ENCODE data around the gene SPSB1. TPM values are rescaled to one million over a fixed set of nuclear protein-coding genes. Genes with fewer than 3 reads are reported as not detected.

SPSB1 gene
- total and polyA plus RNA-seq, 2 experiments from 2014 or later = 4.6 to 5.4 TPM

DNA sequence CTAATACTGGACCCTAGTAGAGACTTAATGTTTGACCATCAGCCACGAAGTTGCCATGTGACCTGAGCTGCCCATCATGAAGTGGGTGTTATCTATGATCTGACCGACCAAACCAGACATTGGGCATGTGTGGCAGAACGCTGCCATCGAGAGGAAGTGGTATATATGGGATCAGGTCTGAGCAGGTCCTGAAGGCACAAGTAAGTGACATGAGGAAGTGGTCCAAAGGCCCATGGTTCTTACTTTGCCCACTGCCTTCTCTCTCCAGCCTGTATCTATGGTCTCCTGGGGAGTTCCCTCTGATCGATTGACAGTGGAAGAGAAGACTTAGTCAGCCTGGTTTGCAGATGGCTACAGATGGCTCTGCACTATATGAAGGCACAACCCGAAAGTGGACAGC, 7.9 kb downstream of the SPSB1 start:
- Histone ChIP-seq H3K27me3 (no peaks in the 10 kb centered on the region), H3K4me1 (ENCODE audit: low read depth) (peaks cover 8% of the 10 kb centered on the region), H3K36me3 (no peaks in the 10 kb centered on the region), H3K9me3 (ENCODE audit: low read depth) (no peaks in the 10 kb centered on the region), H3K4me3 (no peak overlapping the region), H3K27ac (no peak overlapping the region)
- TF ChIP-seq, protein P1, sequence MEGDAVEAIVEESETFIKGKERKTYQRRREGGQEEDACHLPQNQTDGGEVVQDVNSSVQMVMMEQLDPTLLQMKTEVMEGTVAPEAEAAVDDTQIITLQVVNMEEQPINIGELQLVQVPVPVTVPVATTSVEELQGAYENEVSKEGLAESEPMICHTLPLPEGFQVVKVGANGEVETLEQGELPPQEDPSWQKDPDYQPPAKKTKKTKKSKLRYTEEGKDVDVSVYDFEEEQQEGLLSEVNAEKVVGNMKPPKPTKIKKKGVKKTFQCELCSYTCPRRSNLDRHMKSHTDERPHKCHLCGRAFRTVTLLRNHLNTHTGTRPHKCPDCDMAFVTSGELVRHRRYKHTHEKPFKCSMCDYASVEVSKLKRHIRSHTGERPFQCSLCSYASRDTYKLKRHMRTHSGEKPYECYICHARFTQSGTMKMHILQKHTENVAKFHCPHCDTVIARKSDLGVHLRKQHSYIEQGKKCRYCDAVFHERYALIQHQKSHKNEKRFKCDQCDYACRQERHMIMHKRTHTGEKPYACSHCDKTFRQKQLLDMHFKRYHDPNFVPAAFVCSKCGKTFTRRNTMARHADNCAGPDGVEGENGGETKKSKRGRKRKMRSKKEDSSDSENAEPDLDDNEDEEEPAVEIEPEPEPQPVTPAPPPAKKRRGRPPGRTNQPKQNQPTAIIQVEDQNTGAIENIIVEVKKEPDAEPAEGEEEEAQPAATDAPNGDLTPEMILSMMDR (IDR thresholded peaks at IDR 0.05; ENCODE audit: low read depth, low read length) = no peak
- DNase-seq (ENCODE audit: low read depth in 1 of 2, low spot score in 1 of 2) = no peak

DNA sequence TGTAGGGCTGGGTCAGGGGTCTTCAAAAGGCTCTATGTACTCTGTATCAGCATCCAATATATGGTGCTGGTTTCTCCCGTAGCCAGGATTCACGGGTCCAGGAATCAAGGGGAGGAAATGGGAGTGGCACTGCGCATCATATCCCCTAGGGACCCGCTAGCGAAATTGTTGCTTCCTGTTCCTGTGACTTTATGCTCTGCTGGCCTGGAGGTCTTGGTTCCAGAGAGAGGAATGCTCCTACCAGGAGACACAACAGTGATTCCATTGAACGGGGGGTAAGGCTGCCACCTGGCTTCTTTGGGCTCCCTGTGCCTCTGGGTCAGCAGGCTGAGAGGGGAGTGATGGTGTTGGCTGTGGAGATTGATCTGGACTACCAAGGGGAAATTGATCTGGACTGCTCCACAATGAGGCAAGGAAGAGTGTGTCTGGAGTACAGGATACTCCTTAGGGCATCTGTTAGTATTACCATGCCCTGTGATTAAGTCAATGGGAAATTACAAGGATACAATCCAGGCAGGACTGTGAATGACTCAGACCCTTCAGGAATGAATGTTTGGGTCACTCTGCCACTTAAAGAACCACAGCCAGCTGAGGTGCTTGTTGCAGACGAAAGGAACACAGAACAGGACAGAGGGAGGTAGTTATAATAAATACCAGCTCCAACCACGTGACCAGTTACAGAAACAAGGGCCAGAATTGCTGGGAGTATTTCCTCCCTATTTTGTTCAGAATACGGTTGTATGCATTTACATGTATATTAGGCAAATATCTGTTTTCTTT, 10.2 kb downstream of the SPSB1 start:
- H3K36me3 ChIP-seq = no peaks in the 10 kb centered on the region
- H3K27me3 ChIP-seq = no peaks in the 10 kb centered on the region
- TF ChIP-seq, protein P1 (IDR thresholded peaks at IDR 0.05; ENCODE audit: low read depth, low read length) = no peak
- no peaks in the 10 kb centered on the region for H3K9me3 ChIP-seq (ENCODE audit: low read depth)
- peak overlapping the region; percentile 48 for H3K27ac ChIP-seq
- no peak overlapping the region for H3K4me3 ChIP-seq
- DNase-seq (ENCODE audit: low read depth in 1 of 2, low spot score in 1 of 2) = peak in 1 of 2 donors; percentile 85
- peaks cover 8% of the 10 kb centered on the region for H3K4me1 ChIP-seq (ENCODE audit: low read depth)

DNA sequence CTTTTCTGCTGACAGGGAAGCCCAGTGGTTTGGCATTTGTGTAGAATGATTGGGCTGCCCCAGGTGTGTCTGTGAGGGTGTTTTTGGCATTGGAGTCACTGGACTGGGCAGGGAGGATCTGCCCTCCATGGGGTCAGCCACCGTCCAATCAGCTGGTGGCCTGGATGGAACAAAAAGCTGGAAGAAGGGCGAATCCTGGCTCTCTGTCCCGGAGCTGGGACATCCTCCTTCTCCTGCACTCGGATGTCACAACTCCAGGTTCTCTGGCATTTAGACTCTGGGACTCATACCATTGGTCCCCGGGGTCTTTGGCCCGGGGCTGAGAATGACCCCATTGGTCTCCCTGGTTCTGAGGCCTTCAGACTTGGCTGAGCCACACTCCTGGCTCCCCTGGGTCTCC, 11.2 kb downstream of the SPSB1 start:
- no peak overlapping the region for H3K27ac ChIP-seq
- no peaks in the 10 kb centered on the region for H3K9me3 ChIP-seq (ENCODE audit: low read depth)
- no peak for DNase-seq (ENCODE audit: low read depth in 1 of 2, low spot score in 1 of 2)
- TF ChIP-seq, protein P1 (IDR thresholded peaks at IDR 0.05; ENCODE audit: low read depth, low read length) = no peak
- H3K4me1 ChIP-seq (ENCODE audit: low read depth) = peaks cover 8% of the 10 kb centered on the region
- no peaks in the 10 kb centered on the region for H3K36me3 ChIP-seq
- no peaks in the 10 kb centered on the region for H3K27me3 ChIP-seq
- H3K4me3 ChIP-seq = no peak overlapping the region

DNA sequence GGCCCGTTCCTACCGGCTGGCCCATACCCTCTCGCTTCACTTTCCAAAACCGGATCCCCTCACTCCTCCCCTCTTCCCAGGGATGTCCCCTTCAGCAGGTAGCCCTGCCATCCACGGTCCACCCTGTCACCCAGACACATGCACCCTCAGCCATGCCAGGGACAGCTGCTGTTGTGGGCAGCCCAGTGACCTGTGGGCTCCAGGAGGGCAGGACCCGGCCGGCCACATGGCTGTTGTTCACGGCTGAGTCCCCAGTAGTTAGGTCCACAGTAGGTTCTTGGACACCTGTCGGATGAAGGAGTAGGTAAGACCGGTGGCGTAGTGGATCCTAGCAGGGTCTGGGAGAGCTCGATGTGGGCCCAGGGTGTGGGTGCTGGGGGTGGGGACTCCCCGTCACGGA, 12.5 kb downstream of the SPSB1 start:
- TF ChIP-seq, protein P1 (IDR thresholded peaks at IDR 0.05; ENCODE audit: low read depth, low read length) = no peak
- DNase-seq (ENCODE audit: low read depth in 1 of 2, low spot score in 1 of 2) = no peak
- no peak overlapping the region for H3K4me3 ChIP-seq

DNA sequence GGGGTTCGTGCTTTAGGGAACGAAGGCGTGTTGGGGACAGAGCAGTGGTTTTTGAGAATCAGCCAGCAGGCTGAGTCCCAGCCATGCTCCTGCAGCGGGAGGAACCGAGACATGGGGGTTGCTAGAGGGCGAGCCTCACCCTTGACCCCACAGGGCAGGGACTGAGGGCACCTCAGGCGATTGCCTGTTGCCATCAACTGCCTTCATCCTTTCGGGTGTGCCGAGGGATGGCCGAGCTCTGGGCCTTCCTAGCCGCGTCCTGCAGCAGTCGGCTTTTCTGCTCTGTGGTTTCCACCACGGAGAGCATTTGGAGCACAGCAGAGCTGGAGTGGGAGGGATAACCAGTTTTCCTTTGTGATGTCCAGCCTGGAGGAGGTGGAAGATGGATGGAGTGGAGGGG, 13.3 kb downstream of the SPSB1 start:
- no peak for DNase-seq (ENCODE audit: low read depth in 1 of 2, low spot score in 1 of 2)

More for the DNA sequence above, 12.5 kb downstream of the SPSB1 start:
- no peaks in the 10 kb centered on the region for H3K27me3 ChIP-seq
- peaks cover 8% of the 10 kb centered on the region for H3K4me1 ChIP-seq (ENCODE audit: low read depth)
- no peak overlapping the region for H3K27ac ChIP-seq
- no peaks in the 10 kb centered on the region for H3K9me3 ChIP-seq (ENCODE audit: low read depth)
- no peaks in the 10 kb centered on the region for H3K36me3 ChIP-seq

More for the DNA sequence above, 13.3 kb downstream of the SPSB1 start:
- no peaks in the 10 kb centered on the region for H3K36me3 ChIP-seq
- H3K4me1 ChIP-seq (ENCODE audit: low read depth) = peaks cover 9% of the 10 kb centered on the region
- no peak overlapping the region for H3K27ac ChIP-seq
- no peaks in the 10 kb centered on the region for H3K27me3 ChIP-seq
- H3K9me3 ChIP-seq (ENCODE audit: low read depth) = no peaks in the 10 kb centered on the region
- TF ChIP-seq, protein P1 (IDR thresholded peaks at IDR 0.05; ENCODE audit: low read depth, low read length) = no peak
- H3K4me3 ChIP-seq = no peak overlapping the region

Measured in cardiac muscle cell (in vitro differentiated cells and primary cell).